ENCODE data around the gene LATS2.

Gene LATS2

GRCh38 chr13:21047591-21048282 lies 13.6 kb downstream of the LATS2 start:
- DNase-seq (ENCODE audit: low read depth): no peak

GRCh38 chr13:21047087-21047486 lies 14.3 kb downstream of the LATS2 start:
- no peak for DNase-seq (ENCODE audit: low read depth)

- DNase-seq (ENCODE audit: low read depth): no peak
These were observed 15.2 kb downstream of the LATS2 start for GRCh38 chr13:21046203-21046602.

GRCh38 chr13:21045100-21045499 lies 16.3 kb downstream of the LATS2 start:
- no peak for DNase-seq (ENCODE audit: low read depth)

- DNase-seq (ENCODE audit: low read depth): no peak
These were observed 17.5 kb downstream of the LATS2 start for GRCh38 chr13:21043898-21044297.

- DNase-seq (ENCODE audit: low read depth): no peak
These were observed 21.1 kb downstream of the LATS2 start for GRCh38 chr13:21040120-21040826.

- no peak for DNase-seq (ENCODE audit: low read depth)
These were observed 22.1 kb downstream of the LATS2 start for GRCh38 chr13:21039097-21039800.

GRCh38 chr13:21037656-21038055 lies 23.7 kb downstream of the LATS2 start:
- DNase-seq (ENCODE audit: low read depth): no peak

- no peak for DNase-seq (ENCODE audit: low read depth)
These were observed 25.9 kb downstream of the LATS2 start for GRCh38 chr13:21035498-21035897.

- DNase-seq (ENCODE audit: low read depth): no peak
These were observed 26.7 kb downstream of the LATS2 start for GRCh38 chr13:21034603-21035191.

GRCh38 chr13:21033856-21034602 lies 27.4 kb downstream of the LATS2 start:
- DNase-seq (ENCODE audit: low read depth): no peak

GRCh38 chr13:21033212-21033840 lies 28.1 kb downstream of the LATS2 start:
- DNase-seq (ENCODE audit: low read depth): no peak

- DNase-seq (ENCODE audit: low read depth): no peak
These were observed 28.7 kb downstream of the LATS2 start for GRCh38 chr13:21032656-21033055.

GRCh38 chr13:21031594-21032275 lies 29.7 kb downstream of the LATS2 start:
- DNase-seq (ENCODE audit: low read depth): no peak

GRCh38 chr13:21025539-21025938 lies 35.8 kb downstream of the LATS2 start:
- no peak for DNase-seq (ENCODE audit: low read depth)

GRCh38 chr13:21022056-21022979 lies 39.1 kb downstream of the LATS2 start:
- DNase-seq (ENCODE audit: low read depth): no peak

- no peak for DNase-seq (ENCODE audit: low read depth)
These were observed 40.8 kb downstream of the LATS2 start for GRCh38 chr13:21020581-21020980.

- DNase-seq (ENCODE audit: low read depth): no peak
These were observed 41.2 kb downstream of the LATS2 start for GRCh38 chr13:21020176-21020575.

- DNase-seq (ENCODE audit: low read depth): no peak
These were observed 43.2 kb downstream of the LATS2 start for GRCh38 chr13:21018220-21018619.

GRCh38 chr13:21016487-21016886 lies 44.9 kb downstream of the LATS2 start:
- DNase-seq (ENCODE audit: low read depth): no peak

Measured in stimulated activated CD8-positive, alpha-beta memory T cell treated with anti-CD3 and anti-CD28 coated beads, Interleukin-12 subunit alpha, Interleukin-12 subunit beta, amount 100 ng/mL, for 4 hours (primary cell).